A673 (cell line): ENCODE data around the gene COMMD3.

ENCODE experiments used
- EZH2 ChIP-seq: fragments of 200-600 bp; sonication (generic); IDR thresholded peaks from 2 replicates; pipeline ENCODE4 v1.6.1; 2017; ENCODE audit warnings: borderline replicate concordance, low read depth, mild to moderate bottlenecking, mixed read lengths, antibody characterized with exemption, low read length; ENCODE audit not compliant: poor library complexity, severe bottlenecking
- TF ChIP-seq, protein P1 (sequence below): fragments of 300-800, 200-600 bp; sonication (generic); conservative IDR thresholded peaks from 2 replicates; pipeline ENCODE4 v1.5.1; 2017; ENCODE audit warnings: low read depth, mild to moderate bottlenecking, antibody characterized with exemption, low read length, moderate library complexity, mixed read lengths

DNA sequence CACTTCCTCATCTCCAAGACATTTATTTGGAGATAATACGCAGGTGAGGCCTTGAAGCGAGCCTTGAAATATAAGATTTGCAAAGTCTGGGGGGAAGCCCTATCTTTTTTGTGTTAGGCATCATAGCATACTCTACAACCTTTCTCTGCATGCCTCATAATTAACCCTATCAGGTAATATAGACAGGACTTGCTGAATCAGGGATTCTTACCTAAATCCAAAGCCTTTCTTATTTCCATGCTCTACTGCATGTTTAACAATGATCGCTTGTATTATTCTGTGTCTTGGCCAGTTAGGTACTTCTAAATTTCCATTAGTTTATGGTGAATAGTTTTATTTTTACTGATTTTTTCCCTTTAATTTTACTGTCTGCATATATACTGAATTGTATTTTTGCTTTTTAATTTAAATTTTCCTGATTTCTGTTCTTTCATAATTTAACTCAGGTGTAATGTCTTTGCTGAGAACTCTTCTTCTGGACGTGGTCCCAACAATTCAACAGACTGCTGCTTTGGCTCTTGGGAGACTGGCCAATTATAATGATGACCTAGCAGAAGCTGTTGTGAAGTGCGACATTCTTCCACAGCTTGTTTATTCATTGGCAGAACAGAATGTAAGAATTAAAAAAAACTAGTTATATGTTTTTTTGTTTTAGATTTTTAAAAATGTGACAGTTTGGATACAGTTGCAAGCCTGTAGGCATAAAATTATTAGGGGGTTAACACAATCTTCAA is 48.4 kb downstream of the COMMD3 start:
- TF ChIP-seq, protein P1, sequence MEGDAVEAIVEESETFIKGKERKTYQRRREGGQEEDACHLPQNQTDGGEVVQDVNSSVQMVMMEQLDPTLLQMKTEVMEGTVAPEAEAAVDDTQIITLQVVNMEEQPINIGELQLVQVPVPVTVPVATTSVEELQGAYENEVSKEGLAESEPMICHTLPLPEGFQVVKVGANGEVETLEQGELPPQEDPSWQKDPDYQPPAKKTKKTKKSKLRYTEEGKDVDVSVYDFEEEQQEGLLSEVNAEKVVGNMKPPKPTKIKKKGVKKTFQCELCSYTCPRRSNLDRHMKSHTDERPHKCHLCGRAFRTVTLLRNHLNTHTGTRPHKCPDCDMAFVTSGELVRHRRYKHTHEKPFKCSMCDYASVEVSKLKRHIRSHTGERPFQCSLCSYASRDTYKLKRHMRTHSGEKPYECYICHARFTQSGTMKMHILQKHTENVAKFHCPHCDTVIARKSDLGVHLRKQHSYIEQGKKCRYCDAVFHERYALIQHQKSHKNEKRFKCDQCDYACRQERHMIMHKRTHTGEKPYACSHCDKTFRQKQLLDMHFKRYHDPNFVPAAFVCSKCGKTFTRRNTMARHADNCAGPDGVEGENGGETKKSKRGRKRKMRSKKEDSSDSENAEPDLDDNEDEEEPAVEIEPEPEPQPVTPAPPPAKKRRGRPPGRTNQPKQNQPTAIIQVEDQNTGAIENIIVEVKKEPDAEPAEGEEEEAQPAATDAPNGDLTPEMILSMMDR, result no peak
- TF ChIP-seq EZH2, result no peak
